MG63 (cell line): ENCODE measurements around the gene ANGPT4. TPM values are rescaled to one million over a fixed set of nuclear protein-coding genes. Genes with fewer than 3 reads are reported as not detected.
"Not testable (repeated sequence)": the region's sequence is repeated elsewhere in the genome, so short reads cannot be mapped to it uniquely, and the experiment has no call there.

Experiments
- DNase-seq: peaks from one replicate; pipeline ENCODE4 v3.0.0-alpha.2; 2020
- H3K27me3 ChIP-seq: fragments of 250-450 bp; sonication (Bioruptor Pico); 2 replicates; pipeline ENCODE4 v1.5.1; 2020; ENCODE audit warnings: mild to moderate bottlenecking, moderate library complexity
- H3K36me3 ChIP-seq: fragments of 250-450 bp; sonication (Bioruptor Pico); 2 replicates; pipeline ENCODE4 v1.5.1; 2020; ENCODE audit warnings: mild to moderate bottlenecking, moderate library complexity
- H3K4me3 ChIP-seq: fragments of 250-450 bp; sonication (Bioruptor Pico); 2 replicates; pipeline ENCODE4 v1.5.1; 2020; ENCODE audit warnings: mild to moderate bottlenecking, moderate library complexity
- H3K9me3 ChIP-seq: fragments of 250-450 bp; sonication (Bioruptor Pico); 2 replicates; pipeline ENCODE4 v1.5.1; 2020; ENCODE audit warnings: mild to moderate bottlenecking, moderate library complexity
- total RNA-seq: library from RNA; depleted of rRNA; stranded (reverse); fragments of >200 nt; shearing (Covaris generic); gene quantifications from 2 replicates; pipeline ENCODE4 v1.2.3, GENCODE V29; 2014; ENCODE audit warnings: low replicate concordance

ANGPT4 gene
- total RNA-seq, 1 experiment from 2014 or later: not detected

- Histone ChIP-seq H3K36me3 (no peaks in the 10 kb centered on the region), H3K4me3 (no peak overlapping the region)
- DNase-seq: peak; percentile 14
Measured at GRCh38 chr20:830011-830521, 86.1 kb downstream of the ANGPT4 start.

DNA sequence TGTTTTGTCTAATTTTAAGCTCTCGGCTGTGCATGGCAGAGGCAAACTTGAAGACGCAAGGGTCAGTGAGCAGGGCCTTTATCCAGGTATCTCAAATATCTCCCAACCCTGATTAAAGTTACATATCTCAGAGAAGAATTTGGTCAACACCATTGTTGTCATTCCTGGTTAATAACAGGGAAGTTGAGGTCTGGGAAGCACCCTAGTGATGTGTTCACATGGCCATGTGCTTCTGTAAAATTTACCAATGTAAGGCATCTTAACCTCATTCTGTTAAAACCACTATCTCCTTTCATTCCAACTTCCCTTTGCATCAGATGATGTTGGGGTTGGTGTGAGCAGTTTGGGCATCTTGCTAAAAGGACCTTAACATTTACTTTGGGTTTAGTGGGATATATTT, 86.6 kb downstream of the ANGPT4 start:
- no peaks in the 10 kb centered on the region for H3K27me3 ChIP-seq
- no peak overlapping the region for H3K4me3 ChIP-seq
- no peaks in the 10 kb centered on the region for H3K36me3 ChIP-seq
- H3K9me3 ChIP-seq: no peaks in the 10 kb centered on the region
- DNase-seq: no peak

More at GRCh38 chr20:830011-830521, 86.1 kb downstream of the ANGPT4 start:
- Histone ChIP-seq H3K9me3 (no peaks in the 10 kb centered on the region), H3K27me3 (no peaks in the 10 kb centered on the region)

DNA sequence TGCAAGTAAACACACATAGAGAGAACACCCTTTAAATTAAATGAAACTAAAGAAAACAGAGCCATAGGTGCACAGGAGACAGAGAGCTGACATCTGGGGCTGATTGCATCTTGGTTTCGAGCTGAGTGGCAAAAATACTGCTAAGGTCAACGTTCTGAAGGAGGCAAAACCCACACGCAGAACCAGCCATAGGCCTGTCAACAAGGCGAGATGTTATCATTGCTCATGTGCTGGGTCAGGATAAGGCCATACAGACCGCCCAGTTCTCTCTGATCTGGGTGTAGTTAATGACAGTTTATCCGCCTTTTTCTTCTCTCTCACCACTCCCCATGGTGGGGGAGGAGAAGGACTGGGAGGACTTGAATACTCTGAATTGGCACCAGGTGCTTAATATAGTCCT, 87.1 kb downstream of the ANGPT4 start:
- no peak for DNase-seq
- no peak overlapping the region for H3K4me3 ChIP-seq
- no peaks in the 10 kb centered on the region for H3K9me3 ChIP-seq
- H3K36me3 ChIP-seq: no peaks in the 10 kb centered on the region
- H3K27me3 ChIP-seq: no peaks in the 10 kb centered on the region

GRCh38 chr20:827981-828380, 88.2 kb downstream of the ANGPT4 start:
- H3K27me3 ChIP-seq, H3K9me3 ChIP-seq, H3K36me3 ChIP-seq, DNase-seq, H3K4me3 ChIP-seq: not testable (repeated sequence)

GRCh38 chr20:826695-827323, 89.3 kb downstream of the ANGPT4 start:
- Histone ChIP-seq H3K27me3 (no peaks in the 10 kb centered on the region), H3K9me3 (no peaks in the 10 kb centered on the region), H3K36me3 (no peaks in the 10 kb centered on the region), H3K4me3 (no peak overlapping the region)
- DNase-seq: no peak

- Histone ChIP-seq H3K9me3 (no peaks in the 10 kb centered on the region), H3K4me3 (no peak overlapping the region), H3K27me3 (no peaks in the 10 kb centered on the region), H3K36me3 (no peaks in the 10 kb centered on the region)
- no peak for DNase-seq
Measured at GRCh38 chr20:825710-826421, 90.3 kb downstream of the ANGPT4 start.

DNA sequence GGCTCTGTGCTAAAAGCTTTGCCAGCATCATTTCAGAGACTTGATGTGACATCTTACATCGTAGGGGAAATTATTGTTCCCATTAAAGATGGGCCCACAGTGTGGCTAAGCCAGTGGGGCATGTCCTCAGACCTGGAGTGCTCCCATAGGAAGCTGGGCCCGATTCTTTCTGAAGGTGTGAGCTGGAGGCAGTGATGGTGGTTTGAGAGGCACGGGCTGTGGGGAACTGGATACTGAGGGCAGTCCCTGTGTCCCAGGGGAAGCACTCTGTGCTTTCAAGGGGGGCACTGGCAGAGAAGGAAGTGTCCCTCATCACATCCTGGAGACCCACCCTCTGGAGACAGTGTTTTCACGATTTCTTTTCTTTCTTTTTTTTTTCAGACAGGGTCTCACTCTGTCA, 91.2 kb downstream of the ANGPT4 start:
- no peak for DNase-seq
- Histone ChIP-seq H3K27me3 (no peaks in the 10 kb centered on the region), H3K36me3 (no peaks in the 10 kb centered on the region), H3K9me3 (no peaks in the 10 kb centered on the region), H3K4me3 (no peak overlapping the region)

GRCh38 chr20:824490-824889, 91.6 kb downstream of the ANGPT4 start:
- no peaks in the 10 kb centered on the region for H3K27me3 ChIP-seq
- no peak for DNase-seq
- no peaks in the 10 kb centered on the region for H3K36me3 ChIP-seq
- H3K9me3 ChIP-seq: no peaks in the 10 kb centered on the region
- H3K4me3 ChIP-seq: no peak overlapping the region

DNA sequence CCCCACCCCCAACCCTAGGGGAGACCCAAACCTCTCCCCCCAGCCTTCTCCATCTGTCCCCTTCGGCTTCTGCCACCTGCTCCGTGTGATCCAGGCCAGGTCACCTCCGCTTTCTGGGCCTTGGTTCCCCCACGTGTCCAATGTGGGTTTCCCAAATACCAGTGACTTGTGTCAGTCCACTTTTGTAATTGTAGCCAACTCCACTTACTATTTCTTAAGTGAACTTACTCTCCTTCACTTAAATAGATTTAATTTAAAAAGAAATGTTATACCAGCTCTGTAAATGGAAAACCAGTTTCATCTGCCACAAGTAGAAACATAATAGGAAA, 92.6 kb downstream of the ANGPT4 start:
- no peaks in the 10 kb centered on the region for H3K27me3 ChIP-seq
- no peak for DNase-seq
- no peak overlapping the region for H3K4me3 ChIP-seq
- no peaks in the 10 kb centered on the region for H3K9me3 ChIP-seq
- no peaks in the 10 kb centered on the region for H3K36me3 ChIP-seq

DNA sequence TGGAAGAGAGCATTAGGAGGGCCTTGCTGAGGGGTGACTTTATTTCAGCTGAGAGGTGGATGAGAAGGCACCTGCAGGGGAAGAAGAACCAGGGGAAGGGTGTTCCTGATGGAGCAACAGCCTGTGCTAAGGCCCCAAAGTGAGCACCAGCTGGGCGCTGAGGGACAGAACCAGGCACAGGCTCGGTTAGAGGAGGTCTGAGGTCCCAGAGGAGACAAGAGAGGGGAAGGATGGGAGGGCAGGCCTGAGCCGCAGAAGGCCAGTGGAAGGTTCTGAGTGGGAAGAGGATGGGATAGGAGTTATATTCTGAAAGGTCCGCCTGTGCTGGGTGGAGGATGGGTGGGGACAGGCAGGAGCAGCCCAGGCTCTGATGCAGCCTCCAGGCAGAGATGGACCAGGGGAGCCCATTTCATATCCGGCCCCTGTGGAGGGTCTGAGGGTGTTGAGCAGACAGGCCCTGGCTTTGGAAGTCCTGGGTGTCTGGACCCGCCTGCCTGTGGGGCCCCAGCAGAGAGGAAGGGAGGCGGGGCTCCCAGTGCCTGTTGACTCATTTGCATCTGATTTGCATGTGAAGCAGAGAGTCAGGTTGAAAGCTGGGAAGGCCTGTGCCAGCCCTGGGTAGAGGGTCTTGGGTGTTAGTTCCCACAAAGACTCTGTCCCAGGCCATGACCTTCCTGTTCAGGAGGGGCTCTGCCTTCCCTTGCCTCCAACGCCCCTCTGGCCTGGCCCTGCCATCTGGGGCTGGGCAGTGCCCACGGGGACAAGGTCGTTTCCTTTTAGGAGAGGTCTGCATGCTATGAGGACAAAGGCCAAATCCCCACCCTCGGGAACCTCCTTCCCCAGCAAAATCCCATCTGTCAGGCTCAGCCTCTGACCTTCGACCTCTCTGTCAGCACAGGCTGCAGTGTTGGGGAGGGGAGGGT, 93.2 kb downstream of the ANGPT4 start:
- Histone ChIP-seq H3K27me3 (no peaks in the 10 kb centered on the region), H3K36me3 (no peaks in the 10 kb centered on the region), H3K9me3 (no peaks in the 10 kb centered on the region), H3K4me3 (no peak overlapping the region)
- DNase-seq: no peak

- Histone ChIP-seq H3K36me3 (no peaks in the 10 kb centered on the region), H3K9me3 (no peaks in the 10 kb centered on the region), H3K4me3 (no peak overlapping the region), H3K27me3 (no peaks in the 10 kb centered on the region)
- DNase-seq: no peak
Measured at GRCh38 chr20:821731-822065, 94.4 kb downstream of the ANGPT4 start.

DNA sequence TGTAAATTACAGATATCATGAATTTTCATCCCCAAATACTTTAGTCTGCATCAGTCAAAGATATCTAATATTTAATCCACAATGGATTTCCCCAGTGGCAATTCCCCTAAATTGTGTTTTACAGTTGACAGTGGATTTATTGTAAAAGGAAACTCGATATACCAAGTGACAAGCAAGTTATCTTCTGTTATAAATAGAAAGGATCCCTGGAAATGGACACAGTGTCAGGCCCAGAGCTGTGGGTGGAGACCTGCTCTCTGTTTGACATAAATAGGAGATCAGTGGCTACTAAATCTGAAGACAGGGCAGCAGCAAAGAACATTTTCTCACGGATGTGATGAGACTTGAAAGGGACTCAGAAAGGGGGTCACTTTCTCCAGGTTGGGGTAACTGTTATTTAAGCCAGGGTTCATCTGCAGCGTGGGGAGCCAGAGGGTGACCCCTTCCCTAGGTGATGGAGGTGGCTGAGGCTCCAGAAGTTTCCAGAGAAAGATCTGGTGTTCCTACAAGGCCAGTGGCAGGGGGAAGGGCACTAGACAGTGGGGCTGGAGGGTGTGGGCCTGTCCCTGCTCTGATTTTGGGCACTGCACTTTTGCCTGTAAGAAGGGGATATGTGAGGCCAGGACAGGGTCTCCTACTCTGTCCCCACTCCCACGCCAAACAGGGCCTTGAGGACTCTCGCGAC, 94.9 kb downstream of the ANGPT4 start:
- no peaks in the 10 kb centered on the region for H3K36me3 ChIP-seq
- DNase-seq: no peak
- no peak overlapping the region for H3K4me3 ChIP-seq

GRCh38 chr20:820323-820953, 95.7 kb downstream of the ANGPT4 start:
- Histone ChIP-seq H3K4me3 (no peak overlapping the region), H3K36me3 (no peaks in the 10 kb centered on the region), H3K9me3 (no peaks in the 10 kb centered on the region), H3K27me3 (no peaks in the 10 kb centered on the region)
- no peak for DNase-seq

More for the DNA sequence above, 94.9 kb downstream of the ANGPT4 start:
- Histone ChIP-seq H3K27me3 (no peaks in the 10 kb centered on the region), H3K9me3 (no peaks in the 10 kb centered on the region)
